Gastrocnemius medialis (tissue), 4 donors: ENCODE measurements around the gene SGPP1. TPM values are rescaled to one million over a fixed set of nuclear protein-coding genes. Genes with fewer than 3 reads are reported as not detected.

Experiments used
- ATAC-seq, 2 donors: fragments of 150-250 bp; one replicate each; pipeline ENCODE4 v1.9.1; 2016
- DNase-seq, 2 donors: peaks; one replicate each; pipeline ENCODE4 v3.0.0-alpha.2; 2019
- H3K27ac ChIP-seq, 4 donors: fragments of 200-600 bp; sonication (generic); 1 replicate in 1 of 4; 2 replicates in 3 of 4; pipeline ENCODE4 v1.5.1; 2016 to 2018; ENCODE audit warnings: mild to moderate bottlenecking in 2 of 4, moderate library complexity in 1 of 4
- H3K27me3 ChIP-seq, 3 donors: fragments of 200-600 bp; sonication (generic) in 2 of 3; 1 replicate in 1 of 3; 2 replicates in 2 of 3; pipeline versions ENCODE4 v1.5.1 to v1.6.0; 2016 to 2019; ENCODE audit warnings: mild to moderate bottlenecking in 1 of 3, moderate library complexity in 1 of 3
- H3K36me3 ChIP-seq, 2 donors: fragments of 200-600 bp; sonication (generic) in 1 of 2; one replicate each; pipeline ENCODE4 v1.5.1; 2017 to 2018
- H3K4me1 ChIP-seq, 2 donors: fragments of 200-600 bp; sonication (generic) in 1 of 2; one replicate each; pipeline ENCODE4 v1.5.1; 2016 to 2017; ENCODE audit warnings: mild to moderate bottlenecking in 2 of 2
- H3K4me3 ChIP-seq, 4 donors: fragments of 200-600 bp; sonication (generic) in 3 of 4; 1 replicate in 1 of 4; 2 replicates in 3 of 4; pipeline ENCODE4 v1.5.1; 2016 to 2019; ENCODE audit warnings: mild to moderate bottlenecking in 2 of 4
- H3K9me3 ChIP-seq, 3 donors: fragments of 200-600 bp; sonication (generic) in 2 of 3; 1 replicate in 1 of 3; 2 replicates in 2 of 3; pipeline ENCODE4 v1.5.1; 2016 to 2019
- POLR2A ChIP-seq, 2 donors: fragments of 450-650 bp; IDR thresholded peaks; one replicate each; pipeline ENCODE4 v1.6.1; 2017; ENCODE audit warnings: antibody characterized with exemption in 2 of 2, mild to moderate bottlenecking in 2 of 2, moderate library complexity in 2 of 2
- in situ Hi-C, 4 donors: fragments of 200-750 bp; cut with MboI; loops; one replicate each; pipeline versions ENCODE4 v1.15.0 to v1.8.0; 2017; ENCODE audit warnings: low sequenced_read_pairs in 4 of 4
- intact Hi-C: fragments of 100-400 bp; cut with DNase I; formaldehyde crosslinking; loops from one replicate; pipeline ENCODE4 v1.15.1; 2023; ENCODE audit warnings: low total_unique reads
- total RNA-seq, 4 donors: library from RNA; depleted of rRNA; stranded (reverse); fragments of >200 nt; gene quantifications; one replicate each; pipeline versions ENCODE4 v1.1.0 to v1.2.3, GENCODE V29; 2016
- TF ChIP-seq, protein P1 (sequence below), 5 experiments: fragments of 450-650 bp in 3 of 5; fragments of 200-600 bp in 2 of 5; sonication (generic) in 2 of 5; IDR thresholded peaks in 4 of 5; conservative IDR thresholded peaks in 1 of 5; 1 replicate in 4 of 5; 2 replicates in 1 of 5; pipeline ENCODE4 v1.5.1; 2016 to 2019; ENCODE audit warnings: antibody characterized with exemption in 5 of 5, mild to moderate bottlenecking in 3 of 5, moderate library complexity in 3 of 5

SGPP1 gene
- total RNA-seq, 4 donors from 2014 or later: 3.5 to 11.3 (median 8.1) TPM

DNA sequence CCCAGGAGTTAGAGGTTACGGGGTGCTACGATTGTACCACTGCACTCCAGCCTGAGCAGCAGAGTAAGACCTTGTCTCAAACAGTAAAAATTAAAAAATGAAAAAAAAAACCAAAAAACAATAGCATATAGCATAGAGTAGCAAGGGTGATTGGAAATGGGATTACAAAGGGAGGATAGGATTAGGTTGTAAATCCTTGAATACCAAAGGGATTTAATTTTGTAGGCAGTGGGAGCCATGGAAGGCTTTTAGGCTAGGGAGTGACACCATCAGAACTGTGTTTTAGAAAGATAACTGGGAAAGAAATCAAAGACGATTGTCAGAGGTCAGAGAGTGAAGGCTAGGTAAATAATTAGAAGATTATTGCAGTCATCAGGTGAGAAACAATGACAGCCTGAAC is 2.8 kb upstream of the SGPP1 start:
- ATAC-seq: no peak
- Histone ChIP-seq H3K4me3 (no peak overlapping the region), H3K36me3 (no peaks in the 10 kb centered on the region), H3K4me1 (peaks cover 11 to 14% of the 10 kb centered on the region in 2 donors), H3K27ac (no peak overlapping the region), H3K27me3 (no peaks in the 10 kb centered on the region), H3K9me3 (no peaks in the 10 kb centered on the region)
- no peak for TF ChIP-seq POLR2A (IDR thresholded peaks at IDR 0.05)
- TF ChIP-seq, protein P1, sequence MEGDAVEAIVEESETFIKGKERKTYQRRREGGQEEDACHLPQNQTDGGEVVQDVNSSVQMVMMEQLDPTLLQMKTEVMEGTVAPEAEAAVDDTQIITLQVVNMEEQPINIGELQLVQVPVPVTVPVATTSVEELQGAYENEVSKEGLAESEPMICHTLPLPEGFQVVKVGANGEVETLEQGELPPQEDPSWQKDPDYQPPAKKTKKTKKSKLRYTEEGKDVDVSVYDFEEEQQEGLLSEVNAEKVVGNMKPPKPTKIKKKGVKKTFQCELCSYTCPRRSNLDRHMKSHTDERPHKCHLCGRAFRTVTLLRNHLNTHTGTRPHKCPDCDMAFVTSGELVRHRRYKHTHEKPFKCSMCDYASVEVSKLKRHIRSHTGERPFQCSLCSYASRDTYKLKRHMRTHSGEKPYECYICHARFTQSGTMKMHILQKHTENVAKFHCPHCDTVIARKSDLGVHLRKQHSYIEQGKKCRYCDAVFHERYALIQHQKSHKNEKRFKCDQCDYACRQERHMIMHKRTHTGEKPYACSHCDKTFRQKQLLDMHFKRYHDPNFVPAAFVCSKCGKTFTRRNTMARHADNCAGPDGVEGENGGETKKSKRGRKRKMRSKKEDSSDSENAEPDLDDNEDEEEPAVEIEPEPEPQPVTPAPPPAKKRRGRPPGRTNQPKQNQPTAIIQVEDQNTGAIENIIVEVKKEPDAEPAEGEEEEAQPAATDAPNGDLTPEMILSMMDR (IDR thresholded peaks at IDR 0.05 in 4 of 5, conservative IDR thresholded peaks at IDR 0.05 in 1 of 5): no peak
- no peak for DNase-seq
- intact Hi-C loops (no loop called here), in situ Hi-C loops (no loop called here)

DNA sequence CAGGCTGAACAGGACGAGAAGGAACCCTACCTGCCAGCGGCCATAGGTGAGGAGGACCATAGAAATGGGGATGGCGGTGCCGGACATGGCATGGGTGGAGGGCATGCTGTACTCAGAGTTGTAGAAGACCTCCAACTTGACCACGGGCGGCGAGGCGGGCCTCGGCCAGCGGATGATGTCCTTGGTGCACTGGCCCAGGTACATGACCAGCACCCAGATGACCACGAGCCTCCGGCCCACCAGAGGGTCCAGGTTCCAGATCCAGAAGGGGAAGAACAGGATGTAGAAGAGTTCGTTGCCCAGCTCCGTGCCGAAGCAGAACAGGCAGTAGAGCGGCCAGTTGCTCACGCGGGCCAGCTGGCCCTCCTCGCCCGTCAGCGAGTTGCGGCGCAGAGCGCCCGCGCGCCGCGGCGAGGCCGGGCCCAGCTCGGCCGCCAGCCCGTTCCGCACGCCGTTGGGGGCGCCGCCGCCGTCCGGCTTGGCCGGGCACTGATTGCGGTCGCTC is 582 bp downstream of the SGPP1 start:
- Histone ChIP-seq H3K4me1 (peaks cover 17 to 18% of the 10 kb centered on the region in 2 donors), H3K4me3 (peak overlapping the region; percentile 83 to 92 (median 88)), H3K9me3 (no peaks in the 10 kb centered on the region), H3K27me3 (no peaks in the 10 kb centered on the region), H3K27ac (peak overlapping the region; percentile 82 to 90 (median 86)), H3K36me3 (no peaks in the 10 kb centered on the region)
- in situ Hi-C loops: no loop called here
- DNase-seq (peak; percentile 14 to 23), ATAC-seq (peak; percentile 77 to 84)
- intact Hi-C loops: loop anchor here (2.0 kb wide), 1 partner anchor 184 kb away; the partner anchor contains the start of gene PPP2R5E
- TF ChIP-seq, protein P1 (IDR thresholded peaks at IDR 0.05 in 4 of 5, conservative IDR thresholded peaks at IDR 0.05 in 1 of 5): peak in 1 of 5 experiments; percentile 14
- no peak for TF ChIP-seq POLR2A (IDR thresholded peaks at IDR 0.05)

DNA sequence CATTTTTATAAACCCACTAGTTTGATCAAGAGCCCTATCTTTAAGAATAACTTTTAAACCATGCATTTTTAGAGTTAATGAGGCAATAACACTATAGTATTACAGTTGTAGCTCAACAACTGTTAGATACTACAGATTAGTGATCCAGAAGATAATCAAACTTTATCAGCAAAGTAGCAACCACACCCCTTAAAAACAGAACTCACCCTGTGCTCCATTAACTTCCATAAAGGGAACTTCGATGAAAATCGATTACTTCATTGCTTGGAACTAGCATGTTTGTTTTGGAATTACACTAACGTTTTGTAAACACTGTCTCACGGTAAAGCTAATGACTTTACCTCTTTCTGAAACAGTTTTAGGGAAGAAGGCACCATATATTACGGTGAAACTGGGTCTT is 1.4 kb downstream of the SGPP1 start:
- ATAC-seq (no peak), DNase-seq (no peak)
- Histone ChIP-seq H3K4me1 (peaks cover 17 to 18% of the 10 kb centered on the region in 2 donors), H3K4me3 (peak overlapping the region; percentile 83 to 92 (median 88)), H3K9me3 (no peaks in the 10 kb centered on the region), H3K36me3 (no peaks in the 10 kb centered on the region), H3K27me3 (no peaks in the 10 kb centered on the region), H3K27ac (peak overlapping the region in 3 of 4 donors; percentile 82 to 90 (median 86))
- TF ChIP-seq, protein P1 (IDR thresholded peaks at IDR 0.05 in 4 of 5, conservative IDR thresholded peaks at IDR 0.05 in 1 of 5): no peak
- TF ChIP-seq POLR2A (IDR thresholded peaks at IDR 0.05): no peak
- intact Hi-C loops: loop anchor here (2.0 kb wide), 1 partner anchor 184 kb away; the partner anchor contains the start of gene PPP2R5E
- in situ Hi-C loops: no loop called here

DNA sequence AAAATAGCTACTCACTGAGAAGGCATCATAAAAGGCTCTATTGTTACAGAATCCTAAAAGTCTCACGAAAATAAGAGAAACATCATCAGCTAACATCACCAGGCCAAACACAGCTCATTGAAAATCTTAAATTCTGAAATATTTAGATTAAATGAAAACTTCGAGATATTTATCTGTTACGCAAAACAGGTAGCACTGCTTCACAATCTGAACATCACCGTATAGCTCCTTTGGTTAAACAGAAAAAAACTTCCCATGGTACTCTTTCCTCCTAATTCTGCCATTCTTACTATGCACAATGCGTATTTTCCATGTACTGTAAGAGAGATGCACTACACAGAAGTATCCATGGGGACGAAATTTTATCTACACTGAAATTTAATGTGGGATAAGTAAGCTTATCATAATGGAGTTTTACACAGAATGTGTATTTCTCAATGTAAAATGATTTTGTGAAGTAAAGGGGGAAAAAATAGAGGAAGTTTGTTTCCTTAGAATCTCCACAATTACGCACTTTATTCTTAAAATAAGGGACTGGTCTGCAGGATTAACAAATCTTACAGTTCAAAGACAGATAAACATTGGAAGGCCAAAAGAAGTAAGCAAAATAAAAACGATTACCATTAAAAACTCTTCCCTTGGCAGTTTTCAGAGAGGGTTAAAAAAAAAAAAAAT is 1.9 kb downstream of the SGPP1 start:
- Histone ChIP-seq H3K4me3 (peak overlapping the region; percentile 83 to 92 (median 88)), H3K27ac (peak overlapping the region in 1 of 4 donors; percentile 82), H3K27me3 (no peaks in the 10 kb centered on the region), H3K4me1 (peaks cover 17 to 18% of the 10 kb centered on the region in 2 donors), H3K9me3 (no peaks in the 10 kb centered on the region), H3K36me3 (no peaks in the 10 kb centered on the region)
- intact Hi-C loops (loop anchor here (2.0 kb wide), 1 partner anchor 183 kb away; the partner anchor contains the start of gene PPP2R5E), in situ Hi-C loops (no loop called here)
- DNase-seq (no peak), ATAC-seq (no peak)
- no peak for TF ChIP-seq POLR2A (IDR thresholded peaks at IDR 0.05)
- TF ChIP-seq, protein P1 (IDR thresholded peaks at IDR 0.05 in 4 of 5, conservative IDR thresholded peaks at IDR 0.05 in 1 of 5): no peak
